ENCODE data around the gene PALD1. TPM values are rescaled to one million over a fixed set of nuclear protein-coding genes. Genes with fewer than 3 reads are reported as not detected.

PALD1 gene
- total and polyA plus RNA-seq, 2 experiments from 2014 or later: 11.9 to 58.2 TPM

GRCh38 chr10:70487824-70488223 lies 9.3 kb downstream of the PALD1 start:
- DNase-seq (ENCODE audit: low spot score): no peak
- Histone ChIP-seq H3K79me2 (replicated peaks; ENCODE audit: insufficient read depth) (peaks cover 48% of the 10 kb centered on the region), H3K27ac (ENCODE audit: low read depth) (no peak overlapping the region), H3K36me3 (ENCODE audit: insufficient read depth) (no peaks in the 10 kb centered on the region), H3K4me1 (ENCODE audit: insufficient read depth) (peaks cover 20% of the 10 kb centered on the region; the same call in 1 of the 2 replicates), H2AFZ (no peak overlapping the region), H3F3A (replicated peaks; ENCODE audit: low read depth) (0 out of 2 replicates have a peak, but pooled peaks cover 10% of the 10 kb centered on the region), H3K27me3 (ENCODE audit: insufficient read depth) (no peaks in the 10 kb centered on the region), H3K9me2 (ENCODE audit: insufficient read depth) (no peaks in the 10 kb centered on the region), H3K4me2 (no peak overlapping the region), H4K20me1 (replicated peaks; ENCODE audit: insufficient read depth) (peaks cover 13% of the 10 kb centered on the region), H3K4me3 (no peak overlapping the region)
- H3K27ac Mint-ChIP-seq: no peak overlapping the region
- H3K36me3 Mint-ChIP-seq (ENCODE audit: low read depth): peaks cover 25% of the 10 kb centered on the region
- no peak overlapping the region for H3K4me3 Mint-ChIP-seq
- H3K4me1 Mint-ChIP-seq: peaks cover 37% of the 10 kb centered on the region
- peaks cover 12% of the 10 kb centered on the region for H3K27me3 Mint-ChIP-seq (ENCODE audit: insufficient read depth, low read depth, poor library complexity)
- TF ChIP-seq EZH2 (IDR thresholded peaks at IDR 0.05; ENCODE audit: low read depth, unreplicated experiment): no peak
- no peak for TF ChIP-seq STAT1 (IDR thresholded peaks at IDR 0.05; ENCODE audit: unreplicated experiment)
- TF ChIP-seq JUNB (IDR thresholded peaks at IDR 0.05; ENCODE audit: unreplicated experiment): no peak
- no peak for TF ChIP-seq ZNF331 (CRISPR knock-in tag; IDR thresholded peaks at IDR 0.05; ENCODE audit: low read depth)
- ATAC-seq: no peak
- H3K9me3 Mint-ChIP-seq: no peaks in the 10 kb centered on the region

GRCh38 chr10:70490142-70490541 lies 11.6 kb downstream of the PALD1 start:
- ATAC-seq: no peak
- no peaks in the 10 kb centered on the region for H3K9me3 Mint-ChIP-seq
- H3K36me3 ChIP-seq (ENCODE audit: insufficient read depth): no peaks in the 10 kb centered on the region
- TF ChIP-seq ETS1 (IDR thresholded peaks at IDR 0.05): no peak
- TF ChIP-seq EZH2phosphoT487 (IDR thresholded peaks at IDR 0.05; ENCODE audit: unreplicated experiment): no peak
- TF ChIP-seq CREB1 (CRISPR knock-in tag; IDR thresholded peaks at IDR 0.05; ENCODE audit: low read depth): no peak
- no peak for TF ChIP-seq CTCF (conservative IDR thresholded peaks at IDR 0.05; ENCODE audit: low read depth in 2 of 2)
- TF ChIP-seq ZNF114 (CRISPR knock-in tag; IDR thresholded peaks at IDR 0.05): no peak
- TF ChIP-seq EZH2 (IDR thresholded peaks at IDR 0.05; ENCODE audit: low read depth, unreplicated experiment): no peak
- TF ChIP-seq POLR2AphosphoS5 (IDR thresholded peaks at IDR 0.05; ENCODE audit: low read depth): no peak
- TF ChIP-seq NANOG (IDR thresholded peaks at IDR 0.05; ENCODE audit: borderline replicate concordance): no peak
- no peak for TF ChIP-seq STAT1 (IDR thresholded peaks at IDR 0.05; ENCODE audit: unreplicated experiment)
- TF ChIP-seq ZNF331 (CRISPR knock-in tag; IDR thresholded peaks at IDR 0.05; ENCODE audit: low read depth): no peak
- no peak for TF ChIP-seq REST (IDR thresholded peaks at IDR 0.05; ENCODE audit: unreplicated experiment)
- no peak for TF ChIP-seq JUNB (IDR thresholded peaks at IDR 0.05; ENCODE audit: unreplicated experiment)

More at GRCh38 chr10:70490142-70490541, 11.6 kb downstream of the PALD1 start:
- Histone ChIP-seq H3K79me2 (replicated peaks; ENCODE audit: insufficient read depth) (peaks cover 65% of the 10 kb centered on the region), H3K27ac (ENCODE audit: low read depth) (no peak overlapping the region; the same call in 1 of the 2 replicates), H3K4me2 (no peak overlapping the region), H3K4me1 (ENCODE audit: insufficient read depth) (peaks cover 38% of the 10 kb centered on the region), H3K4me3 (no peak overlapping the region), H4K20me1 (replicated peaks; ENCODE audit: insufficient read depth) (peaks cover 6% of the 10 kb centered on the region), H3F3A (replicated peaks; ENCODE audit: low read depth) (peaks cover 16% of the 10 kb centered on the region; the same call in 1 of the 2 replicates), H3K27me3 (ENCODE audit: insufficient read depth) (no peaks in the 10 kb centered on the region), H2AFZ (no peak overlapping the region), H3K9me2 (ENCODE audit: insufficient read depth) (no peaks in the 10 kb centered on the region)
- no peak for DNase-seq (ENCODE audit: low spot score)
- Mint-ChIP-seq H3K4me3 (no peak overlapping the region), H3K27ac (peak overlapping the region; percentile 42; the same call in 1 of the 2 replicates), H3K27me3 (ENCODE audit: insufficient read depth, low read depth, poor library complexity) (peaks cover 10% of the 10 kb centered on the region), H3K4me1 (peaks cover 53% of the 10 kb centered on the region), H3K36me3 (ENCODE audit: low read depth) (peaks cover 23% of the 10 kb centered on the region)
